HepG2 (cell line): ENCODE results near the gene ATP1A1. TPM values are rescaled to one million over a fixed set of nuclear protein-coding genes. Genes with fewer than 3 reads are reported as not detected.

Experiments
- ATAC-seq: fragments of 200-7000 bp; cut with Tn5 transposase; 3 replicates; pipeline ENCODE4 v1.9.1; 2020; ENCODE audit warnings: mild to moderate bottlenecking, moderate library complexity
- BruUV-seq: library from RNA; stranded (reverse); fragments of 400-500 nt; replicated peaks from 2 replicates; lab custom pipeline; 2021; lab: Mats Ljungman, UMichigan
- CTCF ChIA-PET: fragments of 300-600 bp; formaldehyde crosslinking; extraction: SDS; loops from one replicate; lab custom pipeline; 2021; ENCODE audit warnings: low total read pairs, inconsistent platforms, low intra/inter-chr PET ratio; lab: Yijun Ruan, JAX
- POLR2A ChIA-PET: fragments of 350-600 bp; sonication (Branson Sonifier 250); formaldehyde crosslinking; loops from one replicate; lab custom pipeline; 2020; ENCODE audit warnings: antibody characterized with exemption, inconsistent platforms; lab: Yijun Ruan, JAX
- DNase-seq: peaks from one replicate; pipeline ENCODE4 v3.0.0-alpha.2; 2015; ENCODE audit warnings: low spot score
- FAIRE-seq: peaks from 3 replicates; lab custom pipeline; 2011; peaks lifted over from hg19 to GRCh38; lab: Jason Lieb, UNC
- H2AFZ ChIP-seq: one replicate; pipeline ENCODE4 v1.6.1; 2011; ENCODE audit warnings: low read length, inconsistent platforms
- H3K27ac ChIP-seq: fragments of 300-600 bp; 3 replicates; pipeline ENCODE4 v1.8.0; 2011; ENCODE audit warnings: mixed run types, mild to moderate bottlenecking, mixed read lengths, low read length, inconsistent platforms; ENCODE audit not compliant: insufficient read depth; ENCODE audit errors: extremely low read length
- H3K27me3 ChIP-seq, 2 experiments: fragments of 200-600 bp in 1 of 2; 2 replicates in 1 of 2; 3 replicates in 1 of 2; pipeline versions ENCODE4 v1.6.0 to v1.8.0; 2011; ENCODE audit warnings: low read length in 2 of 2, mild to moderate bottlenecking in 2 of 2, moderate library complexity in 2 of 2, inconsistent platforms in 1 of 2; ENCODE audit not compliant: insufficient read depth in 2 of 2, control insufficient read depth in 1 of 2
- H3K36me3 ChIP-seq, 2 experiments: fragments of 200-600 bp in 1 of 2; replicated peaks in 1 of 2; 2 replicates in 1 of 2; 3 replicates in 1 of 2; pipeline versions ENCODE4 v1.5.1 to v1.8.0; 2011; ENCODE audit warnings: low read length in 2 of 2, inconsistent platforms in 1 of 2; ENCODE audit not compliant: insufficient read depth in 2 of 2, control insufficient read depth in 1 of 2
- H3K4me1 ChIP-seq: 2 replicates; pipeline ENCODE4 v1.5.1; 2012; ENCODE audit warnings: low read length, inconsistent platforms; ENCODE audit not compliant: insufficient read depth
- H3K4me2 ChIP-seq: 2 replicates; pipeline ENCODE4 v1.6.0; 2011; ENCODE audit warnings: low read depth, low read length, inconsistent platforms
- H3K4me3 ChIP-seq, 3 experiments: fragments of 200-600 bp in 1 of 3; sonication (generic), shearing (Covaris generic) in 1 of 3; replicated peaks in 1 of 3; 2 replicates each; pipeline ENCODE4 v1.5.1; 2011 to 2016; ENCODE audit warnings: low read length in 3 of 3, inconsistent platforms in 2 of 3, low read depth in 2 of 3, mild to moderate bottlenecking in 2 of 3, control low read depth in 1 of 3, mixed read lengths in 1 of 3; ENCODE audit not compliant: insufficient read depth in 1 of 3
- H3K79me2 ChIP-seq: one replicate; pipeline ENCODE4 v1.6.1; 2011; ENCODE audit warnings: low read length, inconsistent platforms; ENCODE audit not compliant: insufficient read depth
- H3K9ac ChIP-seq: 2 replicates; pipeline ENCODE4 v1.6.0; 2011; ENCODE audit warnings: mild to moderate bottlenecking, low read depth, low read length, inconsistent platforms; ENCODE audit not compliant: insufficient read depth
- H3K9me3 ChIP-seq: 2 replicates; pipeline ENCODE4 v1.5.1; 2012; ENCODE audit warnings: mild to moderate bottlenecking, low read length
- H4K20me1 ChIP-seq: 2 replicates; pipeline ENCODE4 v1.6.0; 2011; ENCODE audit warnings: inconsistent platforms, mild to moderate bottlenecking, low read length, moderate library complexity; ENCODE audit not compliant: insufficient read depth
- CREB1 ChIP-seq, 2 experiments: fragments of 450-650 bp in 1 of 2; IDR thresholded peaks; 2 replicates each; pipeline ENCODE4 v1.6.1; 2016 to 2017; ENCODE audit warnings: control low read depth in 1 of 2, mild to moderate bottlenecking in 1 of 2, missing compliant biosample characterization in 1 of 2, missing genetic modification characterization in 1 of 2
- GATAD1 ChIP-seq: IDR thresholded peaks from 2 replicates; pipeline ENCODE4 v1.6.1; 2016; ENCODE audit warnings: missing genetic modification reagents, missing compliant biosample characterization
- SCMH1 ChIP-seq: sonication (generic); formaldehyde crosslinking; IDR thresholded peaks from 2 replicates; pipeline ENCODE4 v1.9.0; 2021; ENCODE audit warnings: missing genetic modification reagents, mild to moderate bottlenecking, borderline replicate concordance
- TBL1XR1 ChIP-seq: fragments of 150-350 bp; IDR thresholded peaks from 2 replicates; pipeline ENCODE4 v1.6.1; 2014; ENCODE audit warnings: borderline replicate concordance, low read length; ENCODE audit not compliant: partially characterized antibody
- ZNF546 ChIP-seq: sonication (generic); formaldehyde crosslinking; conservative IDR thresholded peaks from 2 replicates; pipeline ENCODE4 v1.8.1; 2023; ENCODE audit warnings: mild to moderate bottlenecking, missing genetic modification reagents
- ZNF598 ChIP-seq: sonication (generic); formaldehyde crosslinking; IDR thresholded peaks from 2 replicates; pipeline ENCODE4 v1.5.1; 2020; ENCODE audit warnings: mild to moderate bottlenecking, missing genetic modification reagents, borderline replicate concordance
- ZNF644 ChIP-seq: IDR thresholded peaks from 2 replicates; pipeline ENCODE4 v1.6.1; 2016; ENCODE audit warnings: low read depth
- WGBS: methylation state at CpG from one replicate; pipeline ENCODE4 v1.1.6; 2017; ENCODE audit warnings: low lambda C conversion rate; 5-methylcytosine and 5-hydroxymethylcytosine counted together
- in situ Hi-C: cut with HindIII; loops from 2 replicates; pipeline ENCODE4 v1.10.0; 2017; ENCODE audit warnings: low pct_unique_long_range_greater_than_20kb; ENCODE audit not compliant: extremely low pct_ligation_motif_present
- intact Hi-C: fragments of 100-400 bp; cut with micrococcal nuclease; formaldehyde crosslinking; loops from one replicate; pipeline ENCODE4 v1.10.0; 2022; ENCODE audit not compliant: unreplicated experiment
- polyA plus RNA-seq, 8 experiments: library from polyadenylated mRNA; depleted of rRNA in 3 of 8; stranded (reverse) in 7 of 8; unstranded in 1 of 8; fragments of >200 nt; fragmentation: Illumina TruSeq in 4 of 8; extraction: Trizol in 4 of 8; gene quantifications; 2 replicates each; pipeline versions ENCODE4 v1.2.1 to v1.2.3, GENCODE V29; 2011 to 2016; ENCODE audit warnings: low read depth in 4 of 8, missing spikeins in 1 of 8, mixed read lengths in 1 of 8; ENCODE audit not compliant: insufficient read depth in 1 of 8
- total RNA-seq, 5 experiments: library from RNA; depleted of rRNA; stranded (reverse); fragments of >200 nt; fragmentation: Illumina TruSeq; extraction: Trizol; gene quantifications; 2 replicates each; pipeline ENCODE4 v1.2.3, GENCODE V29; 2016; ENCODE audit warnings: low read depth in 1 of 5

ATP1A1 gene
- total and polyA plus RNA-seq, 2 of the 13 experiments (the other 11 are each of a cell fraction or from before 2014, with no cell fraction given) = 280 to 705 TPM

GRCh38 chr1:116379674-116380498 lies 6.8 kb downstream of the ATP1A1 start (continued):
- TF ChIP-seq TBL1XR1 (no peak), ZNF644 (0 out of 2 replicates have a peak, but pooled peaks have one; percentile 14), GATAD1 (CRISPR knock-in tag) (0 out of 2 replicates have a peak, but pooled peaks have one; percentile 10), ZNF546 (CRISPR knock-in tag) (no peak)

- intact Hi-C loops (no loop called here), in situ Hi-C loops (loop anchor here (5.0 kb wide), 1 partner anchor 233 kb away; no protein-coding TSS in a partner anchor)
- ChIA-PET POLR2A (interaction anchor here (0.6 to 1.7 kb wide), 3 partner anchors 31 to 95 kb away, joined by 3 to 4 read pairs (median 3); no protein-coding TSS in a partner anchor), CTCF (no interaction called here)
- no peak overlapping the region; the same call in 1 of the 2 replicates for H3K4me2 ChIP-seq
- 97% methylated on average over 7 of the region's 7 CpGs for WGBS
- peaks cover 91% of the 10 kb centered on the region for H3K79me2 ChIP-seq
- H3K9me3 ChIP-seq = no peaks in the 10 kb centered on the region
- no peak overlapping the region for H3K9ac ChIP-seq
- no peak for ATAC-seq
- H3K4me1 ChIP-seq = peaks cover 73% of the 10 kb centered on the region
- no peak overlapping the region for H2AFZ ChIP-seq
- H3K27ac ChIP-seq = no peak overlapping the region
- BruUV-seq = no TSS peak
- no peaks in the 10 kb centered on the region for H3K27me3 ChIP-seq
- DNase-seq = no peak
- no peak for FAIRE-seq
- TF ChIP-seq SCMH1 (CRISPR knock-in tag) (no peak), CREB1 (IDR thresholded peaks at IDR 0.05) (no peak), CREB1 (CRISPR knock-in tag; IDR thresholded peaks at IDR 0.05) (no peak), ZNF598 (no peak)
- peaks cover 72% of the 10 kb centered on the region for H4K20me1 ChIP-seq
- H3K4me3 ChIP-seq = no peak overlapping the region
- H3K36me3 ChIP-seq = peaks cover 5 to 27% of the 10 kb centered on the region in 2 experiments
Observed at GRCh38 chr1:116380499-116381242, 7.6 kb downstream of the ATP1A1 start.
